Pancreas (tissue), 10 donors: ENCODE data around the gene KRT4. TPM values are rescaled to one million over a fixed set of nuclear protein-coding genes. Genes with fewer than 3 reads are reported as not detected.

Experiments used
- ATAC-seq, 4 donors: fragments of 200-7000 bp; cut with Tn5 transposase; one replicate each; pipeline versions ENCODE4 v1.8.0 to v1.9.1; 2020; ENCODE audit warnings: mild to moderate bottlenecking in 4 of 4, moderate library complexity in 4 of 4
- DNase-seq, 6 donors: peaks; one replicate each; pipeline ENCODE4 v3.0.0-alpha.2; 2020
- FAIRE-seq: peaks from 2 replicates; lab custom pipeline; 2012; peaks lifted over from hg19 to GRCh38; lab: Jason Lieb, UNC
- H3K27ac ChIP-seq, 4 donors: fragments of 200-600 bp; sonication (generic); 1 replicate in 3 of 4; 2 replicates in 1 of 4; pipeline versions ENCODE4 v1.5.0 to v1.8.0; 2020
- H3K27me3 ChIP-seq, 4 donors: fragments of 200-600 bp; one replicate each; pipeline ENCODE4 v1.8.0; 2021
- H3K36me3 ChIP-seq, 3 donors: fragments of 200-600 bp; sonication (generic) in 1 of 3; one replicate each; pipeline versions ENCODE4 v1.5.0 to v1.8.0; 2020 to 2021
- H3K4me1 ChIP-seq, 3 donors: fragments of 200-600 bp; one replicate each; pipeline ENCODE4 v1.8.0; 2021
- H3K4me3 ChIP-seq, 4 donors: fragments of 200-600 bp; sonication (generic) in 2 of 4; one replicate each; pipeline versions ENCODE4 v1.5.0 to v1.8.0; 2020 to 2021
- H3K9me3 ChIP-seq, 4 donors: fragments of 200-600 bp; one replicate each; pipeline ENCODE4 v1.8.0; 2021
- CTCF ChIP-seq, 4 donors: fragments of 200-600 bp; sonication (generic) in 3 of 4; IDR thresholded peaks; one replicate each; pipeline versions ENCODE4 v1.5.0 to v1.8.0; 2021; ENCODE audit warnings: antibody characterized with exemption in 4 of 4
- WGBS, 2 donors: extraction: QIAGEN DNeasy Blood & Tissue Kit; methylation state at CpG; one replicate each; pipeline ENCODE4 v1.1.7; 2013; 5-methylcytosine and 5-hydroxymethylcytosine counted together
- intact Hi-C, 3 donors: fragments of 100-400 bp; cut with DNase I; formaldehyde crosslinking; loops; one replicate each; pipeline versions ENCODE4 v1.11.1 to v1.14.2; 2022
- polyA plus RNA-seq, 2 donors: library from polyadenylated mRNA; stranded (reverse); fragments of 200-250 nt; gene quantifications; one replicate each; pipeline ENCODE4 v1.2.3, GENCODE V29; 2013
- total RNA-seq, 6 donors: library from RNA; stranded (reverse); fragmentation: NEBNext Ultra II Directional in 4 of 6; extraction: Animal tissue kit (Norgen Biotek cat#: 25700) in 4 of 6; gene quantifications; one replicate each; pipeline versions ENCODE4 v1.2.1 to v1.2.4, GENCODE V29; 2021 to 2023
- donor health status: healthy with polysubstance abuse.
- donor health status: DM: no; HTN: no; CAD: no; lungs with moderate emphysema.
- donor health status: DM: no; HTN: no; CAD: no.
- donor health status: control.
- donor health status: control.
- donor health status: Bipolar disorder and iron deficiency.
- donor health status: DM: yes; HTN: yes; CAD: no.
- donor health status: DM: no; HTN: no; CAD: no.
- donor health status: DM: no; HTN: no; CAD: no.
- donor health status: DM: yes; HTN: yes; CAD: no.

The KRT4 gene
- total and polyA plus RNA-seq, 8 donors, result 0.09 to 1.9 (median 0.26) TPM; not detected in 1

GRCh38 chr12:52813203-52813819 lies 605 bp downstream of the KRT4 start:
- Histone ChIP-seq H3K4me3 (no peak overlapping the region), H3K27ac (no peak overlapping the region), H3K36me3 (no peaks in the 10 kb centered on the region), H3K27me3 (no peaks in the 10 kb centered on the region), H3K9me3 (no peaks in the 10 kb centered on the region), H3K4me1 (no peaks in the 10 kb centered on the region)
- WGBS, 2 donors, result 66 to 74% methylated on average over 10 of the region's 10 CpGs
- intact Hi-C loops, result no loop called here
- no peak for FAIRE-seq
- ATAC-seq, result no peak
- DNase-seq, result no peak
- TF ChIP-seq CTCF (IDR thresholded peaks at IDR 0.05), result no peak

- ATAC-seq (no peak), FAIRE-seq (no peak), DNase-seq (no peak)
- no peak for TF ChIP-seq CTCF (IDR thresholded peaks at IDR 0.05)
- intact Hi-C loops, result no loop called here
- H3K4me1 ChIP-seq, result no peaks in the 10 kb centered on the region
- H3K27me3 ChIP-seq, result no peaks in the 10 kb centered on the region
- 38 to 52% methylated on average over 3 of the region's 3 CpGs for WGBS, 2 donors
- H3K4me3 ChIP-seq, result no peak overlapping the region
- no peaks in the 10 kb centered on the region for H3K36me3 ChIP-seq
- no peak overlapping the region for H3K27ac ChIP-seq
- H3K9me3 ChIP-seq, result no peaks in the 10 kb centered on the region
Measured at GRCh38 chr12:52812749-52813148, 1.2 kb downstream of the KRT4 start.

- no peaks in the 10 kb centered on the region for H3K4me1 ChIP-seq
Measured at GRCh38 chr12:52812073-52812400, 1.9 kb downstream of the KRT4 start.

GRCh38 chr12:52811191-52812072 lies 2.5 kb downstream of the KRT4 start:
- FAIRE-seq (no peak), DNase-seq (no peak), ATAC-seq (no peak)
- H3K27ac ChIP-seq, result no peak overlapping the region
- no peaks in the 10 kb centered on the region for H3K36me3 ChIP-seq
- H3K27me3 ChIP-seq, result no peaks in the 10 kb centered on the region
- no peaks in the 10 kb centered on the region for H3K9me3 ChIP-seq
- H3K4me1 ChIP-seq, result no peaks in the 10 kb centered on the region
- intact Hi-C loops, result no loop called here
- 75 to 79% methylated on average over 9 of the region's 9 CpGs for WGBS, 2 donors
- no peak for TF ChIP-seq CTCF (IDR thresholded peaks at IDR 0.05)
- no peak overlapping the region for H3K4me3 ChIP-seq

More at GRCh38 chr12:52812073-52812400, 1.9 kb downstream of the KRT4 start:
- Histone ChIP-seq H3K9me3 (no peaks in the 10 kb centered on the region), H3K27ac (no peak overlapping the region), H3K27me3 (no peaks in the 10 kb centered on the region), H3K36me3 (no peaks in the 10 kb centered on the region), H3K4me3 (no peak overlapping the region)
- FAIRE-seq (no peak), ATAC-seq (no peak), DNase-seq (no peak)
- WGBS, 2 donors, result 53 to 66% methylated on average over 4 of the region's 4 CpGs
- no peak for TF ChIP-seq CTCF (IDR thresholded peaks at IDR 0.05)
- intact Hi-C loops, result no loop called here

GRCh38 chr12:52810554-52810953 lies 3.4 kb downstream of the KRT4 start:
- H3K4me3 ChIP-seq, result no peak overlapping the region
- FAIRE-seq, result no peak
- no peaks in the 10 kb centered on the region for H3K27me3 ChIP-seq
- H3K9me3 ChIP-seq, result no peaks in the 10 kb centered on the region
- no peaks in the 10 kb centered on the region for H3K36me3 ChIP-seq
- no peak for DNase-seq
- no peak for TF ChIP-seq CTCF (IDR thresholded peaks at IDR 0.05)
- no peak for ATAC-seq
- no peaks in the 10 kb centered on the region for H3K4me1 ChIP-seq
- WGBS, 2 donors, result 55 to 73% methylated on average over 5 of the region's 5 CpGs
- no peak overlapping the region for H3K27ac ChIP-seq
- intact Hi-C loops, result no loop called here
